CD14-positive monocyte (primary cell): Measurements from ENCODE around the gene PBX4. TPM values are rescaled to one million over a fixed set of nuclear protein-coding genes. Genes with fewer than 3 reads are reported as not detected.

ENCODE experiments used
- DNase-seq, 3 donors: peaks; one replicate each; pipeline ENCODE4 v3.0.0-alpha.2; 2011 to 2022
- H2AFZ ChIP-seq: 2 replicates; pipeline ENCODE4 v1.6.0; 2012; ENCODE audit warnings: mild to moderate bottlenecking, low read depth, low read length, inconsistent platforms; ENCODE audit not compliant: insufficient read depth, poor library complexity, severe bottlenecking
- H3K27ac ChIP-seq, 2 donors: 1 replicate in 1 of 2; 2 replicates in 1 of 2; pipeline ENCODE4 v1.5.1; 2012 to 2013; ENCODE audit warnings: low read length in 2 of 2, control low read depth in 1 of 2, inconsistent platforms in 1 of 2, low read depth in 1 of 2, mild to moderate bottlenecking in 1 of 2
- H3K27me3 ChIP-seq, 2 donors: one replicate each; pipeline versions ENCODE4 v1.6.0 to v1.6.1; 2011 to 2013; ENCODE audit warnings: low read length in 2 of 2; ENCODE audit not compliant: control insufficient read depth in 2 of 2, insufficient read depth in 2 of 2
- H3K36me3 ChIP-seq, 2 donors: replicated peaks in 1 of 2; 1 replicate in 1 of 2; 2 replicates in 1 of 2; pipeline versions ENCODE4 v1.5.1 to v1.6.1; 2012 to 2013; ENCODE audit warnings: low read length in 2 of 2, control low read depth in 1 of 2, inconsistent platforms in 1 of 2, mild to moderate bottlenecking in 1 of 2; ENCODE audit not compliant: insufficient read depth in 2 of 2, control insufficient read depth in 1 of 2
- H3K4me1 ChIP-seq, 2 donors: 1 replicate in 1 of 2; 2 replicates in 1 of 2; pipeline versions ENCODE4 v1.5.1 to v1.6.1; 2012 to 2013; ENCODE audit warnings: low read length in 2 of 2, control low read depth in 1 of 2, inconsistent platforms in 1 of 2, mild to moderate bottlenecking in 1 of 2, moderate library complexity in 1 of 2; ENCODE audit not compliant: insufficient read depth in 2 of 2, control insufficient read depth in 1 of 2
- H3K4me2 ChIP-seq: replicated peaks from 2 replicates; pipeline ENCODE3; 2012; ENCODE audit warnings: low read length, moderate library complexity, mild to moderate bottlenecking; ENCODE audit not compliant: poor library complexity, severe bottlenecking; ENCODE audit errors: extremely low read depth
- H3K4me3 ChIP-seq, 3 experiments: fragments of 200-600 bp in 1 of 3; sonication (generic) in 1 of 3; replicated peaks in 1 of 3; 1 replicate in 2 of 3; 2 replicates in 1 of 3; pipeline ENCODE4 v1.5.1; 2011 to 2013; ENCODE audit warnings: low read length in 3 of 3, mild to moderate bottlenecking in 3 of 3, control low read depth in 2 of 3, low read depth in 2 of 3, inconsistent platforms in 1 of 3, moderate library complexity in 1 of 3
- H3K79me2 ChIP-seq: 2 replicates; pipeline ENCODE4 v1.6.0; 2012; ENCODE audit warnings: mild to moderate bottlenecking, control low read depth, inconsistent platforms, low read length, moderate library complexity; ENCODE audit not compliant: insufficient read depth
- H3K9ac ChIP-seq: 2 replicates; pipeline ENCODE4 v1.6.0; 2017; ENCODE audit warnings: low read length, mild to moderate bottlenecking; ENCODE audit not compliant: insufficient read depth, poor library complexity, severe bottlenecking
- H3K9me3 ChIP-seq, 2 donors: replicated peaks in 1 of 2; 1 replicate in 1 of 2; 2 replicates in 1 of 2; pipeline versions ENCODE4 v1.5.1 to v1.6.1; 2012 to 2013; ENCODE audit warnings: low read length in 2 of 2, control low read depth in 1 of 2; ENCODE audit not compliant: control insufficient read depth in 1 of 2, insufficient read depth in 1 of 2
- H4K20me1 ChIP-seq: 2 replicates; pipeline ENCODE4 v1.6.0; 2012; ENCODE audit warnings: mild to moderate bottlenecking, low read length, control low read depth, moderate library complexity; ENCODE audit not compliant: insufficient read depth
- H3K27ac Mint-ChIP-seq, 7 donors: one replicate each; pipeline ENCODE4 v1.8.0; 2020; ENCODE audit warnings: mild to moderate bottlenecking in 7 of 7, mixed read lengths in 7 of 7, moderate library complexity in 6 of 7, inconsistent platforms in 2 of 7
- H3K27me3 Mint-ChIP-seq, 3 donors: one replicate each; pipeline ENCODE4 v1.8.0; 2021 to 2022; ENCODE audit warnings: low read depth in 3 of 3, mild to moderate bottlenecking in 3 of 3, mixed read lengths in 3 of 3, moderate library complexity in 3 of 3, inconsistent platforms in 1 of 3
- H3K36me3 Mint-ChIP-seq, 2 donors: one replicate each; pipeline ENCODE4 v1.8.0; 2020; ENCODE audit warnings: mixed read lengths in 2 of 2, inconsistent platforms in 1 of 2, mild to moderate bottlenecking in 1 of 2
- H3K4me1 Mint-ChIP-seq: one replicate; pipeline ENCODE4 v1.8.0; 2020; ENCODE audit warnings: mild to moderate bottlenecking, mixed read lengths
- H3K4me3 Mint-ChIP-seq, 2 donors: one replicate each; pipeline ENCODE4 v1.8.0; 2020; ENCODE audit warnings: mild to moderate bottlenecking in 2 of 2, mixed read lengths in 2 of 2, moderate library complexity in 1 of 2
- H3K9me3 Mint-ChIP-seq, 7 donors: one replicate each; pipeline ENCODE4 v1.8.0; 2020 to 2022; ENCODE audit warnings: mixed read lengths in 7 of 7, mild to moderate bottlenecking in 6 of 7, moderate library complexity in 6 of 7, inconsistent platforms in 2 of 7
- WGBS: methylation state at CpG from one replicate; pipeline ENCODE4 v1.1.5; 2013; ENCODE audit warnings: missing lambda C conversion rate; ENCODE audit not compliant: insufficient coverage; 5-methylcytosine and 5-hydroxymethylcytosine counted together
- intact Hi-C, 2 donors: fragments of 100-400 bp; cut with micrococcal nuclease; formaldehyde crosslinking; loops; one replicate each; pipeline versions ENCODE4 v1.15.0 to v1.15.1; 2023
- polyA plus RNA-seq, 3 donors: library from polyadenylated mRNA; depleted of rRNA in 1 of 3; unstranded in 2 of 3; stranded (reverse) in 1 of 3; fragments of 300-500 nt in 2 of 3; fragments of >200 nt in 1 of 3; fragmentation: Illumina TruSeq in 2 of 3; gene quantifications; 1 replicate in 2 of 3; 2 replicates in 1 of 3; pipeline ENCODE4 v1.2.3, GENCODE V29; 2012 to 2021
- TF ChIP-seq, protein P1 (sequence below): fragments of 200-600 bp; IDR thresholded peaks from one replicate; pipeline ENCODE4 v1.8.0; 2022; ENCODE audit warnings: antibody characterized with exemption, mild to moderate bottlenecking

Gene PBX4
- polyA plus RNA-seq, 3 donors, result 2.4 TPM; not detected in 2

DNA sequence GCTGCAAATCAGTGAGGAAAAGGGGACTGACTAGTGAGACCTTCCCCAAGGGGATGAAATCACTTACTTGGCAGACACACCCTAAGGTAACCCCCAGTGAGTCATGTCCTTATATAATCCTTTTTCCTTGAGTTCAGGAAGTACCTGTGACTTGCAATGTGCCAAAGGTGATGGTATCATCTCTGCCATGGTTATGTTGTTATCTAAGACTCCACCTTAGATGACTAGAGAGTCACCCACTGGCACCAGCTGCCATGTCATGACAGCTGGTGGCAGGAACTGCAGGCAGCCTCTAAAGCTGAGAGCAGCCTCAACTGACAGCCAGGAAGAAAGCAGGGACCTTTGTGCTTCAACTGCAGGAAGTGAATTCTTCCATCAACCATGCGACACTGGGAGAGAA lies 12.5 kb downstream of the PBX4 start:
- no peak overlapping the region for H3K27ac ChIP-seq
- Mint-ChIP-seq H3K27me3 (peaks cover 0 to 3% (median 0%) of the 10 kb centered on the region in 3 donors), H3K36me3 (no peaks in the 10 kb centered on the region), H3K9me3 (peaks cover 0 to 3% (median 0%) of the 10 kb centered on the region in 7 donors), H3K4me3 (no peak overlapping the region), H3K4me1 (no peaks in the 10 kb centered on the region), H3K27ac (peak overlapping the region in 1 of 7 donors; percentile 45)
- H3K4me3 ChIP-seq, result no peak overlapping the region
- H3K4me1 ChIP-seq, result no peaks in the 10 kb centered on the region
- WGBS, result 67% methylated on average over 1 of the region's 1 CpG
- no peaks in the 10 kb centered on the region for H3K79me2 ChIP-seq
- H3K36me3 ChIP-seq, result no peaks in the 10 kb centered on the region
- TF ChIP-seq, protein P1, sequence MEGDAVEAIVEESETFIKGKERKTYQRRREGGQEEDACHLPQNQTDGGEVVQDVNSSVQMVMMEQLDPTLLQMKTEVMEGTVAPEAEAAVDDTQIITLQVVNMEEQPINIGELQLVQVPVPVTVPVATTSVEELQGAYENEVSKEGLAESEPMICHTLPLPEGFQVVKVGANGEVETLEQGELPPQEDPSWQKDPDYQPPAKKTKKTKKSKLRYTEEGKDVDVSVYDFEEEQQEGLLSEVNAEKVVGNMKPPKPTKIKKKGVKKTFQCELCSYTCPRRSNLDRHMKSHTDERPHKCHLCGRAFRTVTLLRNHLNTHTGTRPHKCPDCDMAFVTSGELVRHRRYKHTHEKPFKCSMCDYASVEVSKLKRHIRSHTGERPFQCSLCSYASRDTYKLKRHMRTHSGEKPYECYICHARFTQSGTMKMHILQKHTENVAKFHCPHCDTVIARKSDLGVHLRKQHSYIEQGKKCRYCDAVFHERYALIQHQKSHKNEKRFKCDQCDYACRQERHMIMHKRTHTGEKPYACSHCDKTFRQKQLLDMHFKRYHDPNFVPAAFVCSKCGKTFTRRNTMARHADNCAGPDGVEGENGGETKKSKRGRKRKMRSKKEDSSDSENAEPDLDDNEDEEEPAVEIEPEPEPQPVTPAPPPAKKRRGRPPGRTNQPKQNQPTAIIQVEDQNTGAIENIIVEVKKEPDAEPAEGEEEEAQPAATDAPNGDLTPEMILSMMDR, result no peak
- H3K9me3 ChIP-seq, result no peaks in the 10 kb centered on the region
- no peaks in the 10 kb centered on the region for H4K20me1 ChIP-seq
- H3K9ac ChIP-seq, result no peak overlapping the region
- intact Hi-C loops, result no loop called here
- H3K4me2 ChIP-seq, result no peak overlapping the region
- peak in 1 of 3 donors; percentile 33 for DNase-seq
- no peaks in the 10 kb centered on the region for H3K27me3 ChIP-seq
- no peak overlapping the region for H2AFZ ChIP-seq

DNA sequence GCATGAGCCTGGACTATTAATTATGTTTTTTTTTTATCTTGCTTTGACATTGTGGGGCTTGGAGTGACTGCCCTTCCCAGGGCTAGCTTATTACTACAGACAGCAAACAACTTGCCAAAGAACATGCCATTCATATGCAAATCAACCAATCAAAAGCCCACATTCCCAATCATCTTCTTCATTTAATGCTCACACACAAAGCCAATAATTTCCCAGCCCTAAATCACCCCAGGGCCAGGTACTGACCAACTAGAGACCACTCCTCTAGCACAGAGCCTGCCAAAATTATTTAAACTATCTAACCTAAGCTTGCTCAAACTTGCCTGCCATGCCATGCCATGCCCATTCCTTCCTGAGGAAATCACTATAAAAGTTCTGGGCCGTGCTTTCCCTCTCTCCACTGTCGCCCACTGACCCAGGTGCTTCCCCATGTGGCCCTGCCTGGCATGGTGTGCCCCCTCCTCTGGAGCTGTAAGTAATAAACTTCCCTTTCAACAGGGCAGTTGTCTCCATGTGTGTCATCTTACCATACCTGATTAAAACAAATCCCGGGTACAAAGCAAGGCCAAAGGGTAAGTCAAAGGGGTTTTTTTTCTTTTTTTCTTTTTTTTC lies 15.7 kb downstream of the PBX4 start:
- Histone ChIP-seq H3K4me2 (no peak overlapping the region), H4K20me1 (no peaks in the 10 kb centered on the region), H3K9me3 (no peaks in the 10 kb centered on the region), H3K4me1 (no peaks in the 10 kb centered on the region), H3K9ac (no peak overlapping the region), H3K36me3 (no peaks in the 10 kb centered on the region), H3K27me3 (no peaks in the 10 kb centered on the region), H3K27ac (no peak overlapping the region), H3K79me2 (no peaks in the 10 kb centered on the region), H3K4me3 (no peak overlapping the region), H2AFZ (no peak overlapping the region)
- no peaks in the 10 kb centered on the region for H3K4me1 Mint-ChIP-seq
- no peak for DNase-seq
- intact Hi-C loops, result no loop called here
- no peaks in the 10 kb centered on the region for H3K36me3 Mint-ChIP-seq
- H3K27me3 Mint-ChIP-seq, result peaks cover 0 to 3% (median 0%) of the 10 kb centered on the region in 3 donors
- WGBS, result 10% methylated on average over 2 of the region's 3 CpGs
- no peaks in the 10 kb centered on the region for H3K9me3 Mint-ChIP-seq
- H3K4me3 Mint-ChIP-seq, result no peak overlapping the region
- TF ChIP-seq, protein P1, result no peak
- peak overlapping the region in 1 of 7 donors; percentile 72 for H3K27ac Mint-ChIP-seq
